SK-N-SH (cell line): ENCODE data around the gene ORC6.

ENCODE experiments used
- CTCF ChIP-seq: fragments of 200-600 bp; sonication (generic); IDR thresholded peaks from 2 replicates; pipeline ENCODE4 v1.6.1; 2017; ENCODE audit warnings: antibody characterized with exemption, mild to moderate bottlenecking, moderate library complexity
- EP300 ChIP-seq, 2 experiments: IDR thresholded peaks; 2 replicates each; pipeline versions ENCODE4 v1.4.0 to v1.6.1; 2012; ENCODE audit warnings: borderline replicate concordance in 1 of 2, low read depth in 1 of 2, low read length in 1 of 2
- EZH2phosphoT487 ChIP-seq: fragments of 200-600 bp; sonication (generic); IDR thresholded peaks from 2 replicates; pipeline ENCODE4 v1.6.1; 2017; ENCODE audit warnings: low read depth, mixed run types, mild to moderate bottlenecking, antibody characterized with exemption, moderate library complexity, borderline replicate concordance
- MAX ChIP-seq: IDR thresholded peaks from 2 replicates; pipeline ENCODE4 v1.4.0; 2012; ENCODE audit warnings: low read depth
- SIN3A ChIP-seq: IDR thresholded peaks from 2 replicates; pipeline ENCODE4 v1.6.1; 2012; ENCODE audit warnings: low read depth, mild to moderate bottlenecking, low read length, moderate library complexity, borderline replicate concordance

- no peak for TF ChIP-seq CTCF
- TF ChIP-seq EZH2phosphoT487 = no peak
- no peak for TF ChIP-seq EP300 (IDR thresholded peaks at IDR 0.05; ENCODE audit: borderline replicate concordance in 1 of 2, low read depth in 1 of 2, low read length in 1 of 2)
- no peak for TF ChIP-seq MAX
- TF ChIP-seq SIN3A = no peak
Measured at GRCh38 chr16:46711106-46712058, 21.9 kb downstream of the ORC6 start.
